Measurements from ENCODE around the gene DBN1. TPM values are rescaled to one million over a fixed set of nuclear protein-coding genes. Genes with fewer than 3 reads are reported as not detected.

Gene DBN1
- total and polyA plus RNA-seq, 2 of the 8 experiments (the other 6 are each of a cell fraction or from before 2014, with no cell fraction given), result 168 to 333 TPM

DNA sequence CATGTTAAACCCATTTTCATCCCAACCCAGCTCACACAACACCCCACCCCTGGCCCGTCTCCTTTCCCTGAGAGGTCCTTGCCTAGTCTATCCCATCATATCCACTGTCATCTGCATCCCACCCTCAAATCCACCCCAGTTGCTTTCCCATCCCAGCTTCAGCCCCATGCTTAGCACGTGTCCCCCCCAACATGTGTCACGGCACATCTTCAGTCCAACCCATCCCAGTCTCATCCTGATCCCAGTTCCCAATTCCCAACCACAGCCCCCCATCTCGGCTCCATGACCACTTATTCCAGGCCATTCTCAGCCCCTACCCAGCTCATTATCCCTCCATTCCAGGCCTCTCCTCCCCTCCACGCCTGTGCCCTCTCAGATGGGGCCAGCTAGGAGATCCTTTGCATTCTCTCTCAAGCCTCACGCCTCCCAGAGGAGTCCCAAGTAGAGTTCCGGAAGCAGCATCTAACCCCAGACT, 605 bp upstream of the DBN1 start (continued):
- TF ChIP-seq, protein P1, sequence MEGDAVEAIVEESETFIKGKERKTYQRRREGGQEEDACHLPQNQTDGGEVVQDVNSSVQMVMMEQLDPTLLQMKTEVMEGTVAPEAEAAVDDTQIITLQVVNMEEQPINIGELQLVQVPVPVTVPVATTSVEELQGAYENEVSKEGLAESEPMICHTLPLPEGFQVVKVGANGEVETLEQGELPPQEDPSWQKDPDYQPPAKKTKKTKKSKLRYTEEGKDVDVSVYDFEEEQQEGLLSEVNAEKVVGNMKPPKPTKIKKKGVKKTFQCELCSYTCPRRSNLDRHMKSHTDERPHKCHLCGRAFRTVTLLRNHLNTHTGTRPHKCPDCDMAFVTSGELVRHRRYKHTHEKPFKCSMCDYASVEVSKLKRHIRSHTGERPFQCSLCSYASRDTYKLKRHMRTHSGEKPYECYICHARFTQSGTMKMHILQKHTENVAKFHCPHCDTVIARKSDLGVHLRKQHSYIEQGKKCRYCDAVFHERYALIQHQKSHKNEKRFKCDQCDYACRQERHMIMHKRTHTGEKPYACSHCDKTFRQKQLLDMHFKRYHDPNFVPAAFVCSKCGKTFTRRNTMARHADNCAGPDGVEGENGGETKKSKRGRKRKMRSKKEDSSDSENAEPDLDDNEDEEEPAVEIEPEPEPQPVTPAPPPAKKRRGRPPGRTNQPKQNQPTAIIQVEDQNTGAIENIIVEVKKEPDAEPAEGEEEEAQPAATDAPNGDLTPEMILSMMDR (IDR thresholded peaks at IDR 0.05; ENCODE audit: control extremely low read depth in 1 of 3, insufficient read depth in 1 of 3, low read depth in 1 of 3, low read length in 3 of 3), result no peak
- TF ChIP-seq JUND (IDR thresholded peaks at IDR 0.05; ENCODE audit: low read length) (no peak), GABPA (IDR thresholded peaks at IDR 0.05; ENCODE audit: borderline replicate concordance, insufficient read depth, low read length) (no peak), POU5F1 (IDR thresholded peaks at IDR 0.05; ENCODE audit: low read depth, low read length) (no peak), TAF1 (IDR thresholded peaks at IDR 0.05; ENCODE audit: low read depth, low read length) (no peak)
